Mucosa of descending colon (tissue), 3 donors: Measurements from ENCODE around the gene SAPCD1. TPM values are rescaled to one million over a fixed set of nuclear protein-coding genes. Genes with fewer than 3 reads are reported as not detected.

Experiments used
- ATAC-seq: fragments of 200-7000 bp; cut with Tn5 transposase; one replicate; pipeline ENCODE4 v1.9.1; 2020; ENCODE audit warnings: mild to moderate bottlenecking, moderate library complexity
- DNase-seq, 3 donors: peaks; one replicate each; pipeline ENCODE4 v3.0.0-alpha.2; 2020
- H3K36me3 ChIP-seq: fragments of 200-600 bp; one replicate; pipeline ENCODE4 v1.8.0; 2021; ENCODE audit warnings: low read depth, mild to moderate bottlenecking
- H3K4me1 ChIP-seq: fragments of 200-600 bp; one replicate; pipeline ENCODE4 v1.8.0; 2021; ENCODE audit warnings: low read depth, mild to moderate bottlenecking
- H3K4me3 ChIP-seq: fragments of 200-600 bp; one replicate; pipeline ENCODE4 v1.8.0; 2021; ENCODE audit warnings: mild to moderate bottlenecking
- H3K9me3 ChIP-seq: fragments of 200-600 bp; one replicate; pipeline ENCODE4 v1.8.0; 2021; ENCODE audit warnings: mild to moderate bottlenecking
- intact Hi-C, 2 donors: fragments of 100-400 bp; cut with DNase I in 1 of 2; cut with micrococcal nuclease in 1 of 2; formaldehyde crosslinking; loops; one replicate each; pipeline versions ENCODE4 v1.11.0 to v1.11.1; 2022; cut with DNase I, micrococcal nuclease
- long read RNA-seq, 2 donors: library from polyadenylated mRNA; unstranded; transcript quantifications; one replicate each; pipeline ENCODE4 v2.0.0, GENCODE V29; 2019 to 2021
- total RNA-seq, 3 donors: library from RNA; stranded (reverse); fragmentation: NEBNext Ultra II Directional in 2 of 3; extraction: Animal tissue kit (Norgen Biotek cat#: 25700) in 2 of 3; gene quantifications; one replicate each; pipeline versions ENCODE4 v1.2.1 to v1.2.4, GENCODE V29; 2021 to 2023
- TF ChIP-seq, protein P1 (sequence below): fragments of 200-600 bp; IDR thresholded peaks from one replicate; pipeline ENCODE4 v1.8.0; 2022; ENCODE audit warnings: antibody characterized with exemption, mild to moderate bottlenecking
- donor health status: DM: no; HTN: no; CAD: no; lungs with moderate emphysema.
- donor health status: DM: no; HTN: no; CAD: no.
- donor health status: DM: no; HTN: yes; CAD: no.

Gene SAPCD1
- total RNA-seq = 1 to 10 TPM; 2.5 to 9.6 (median 4.3) TPM
- long read RNA-seq, donor 1 = 0 reads
- long read RNA-seq, donor 2 = 0 reads

DNA sequence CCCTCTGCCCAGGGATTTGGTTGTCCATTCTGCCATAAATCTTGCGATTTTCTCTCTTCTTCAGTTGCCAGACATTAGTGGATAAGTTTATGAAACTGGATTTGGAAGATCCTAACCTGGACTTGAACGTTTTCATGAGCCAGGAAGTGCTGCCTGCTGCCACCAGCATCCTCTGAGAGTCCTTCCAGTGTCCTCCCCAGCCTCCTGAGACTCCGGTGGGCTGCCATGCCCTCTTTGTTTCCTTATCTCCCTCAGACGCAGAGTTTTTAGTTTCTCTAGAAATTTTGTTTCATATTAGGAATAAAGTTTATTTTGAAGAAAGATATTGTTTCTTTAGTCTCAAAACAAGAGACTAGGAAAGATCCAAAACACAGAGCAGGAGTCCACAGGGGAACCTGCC lies at the start of gene SAPCD1:
SAPCD1 (plus strand) TSS at position 301 of the 400 bp plus-strand sequence. CDS start 399 bp downstream, outside the sequence.
- Histone ChIP-seq H3K4me3 (no peak within 1 kb of the TSS), H3K36me3 (no peaks in the 10 kb centered on the region), H3K4me1 (no peaks in the 10 kb centered on the region), H3K9me3 (no peaks in the 10 kb centered on the region)
- ATAC-seq = no peak
- no peak for DNase-seq
- TF ChIP-seq, protein P1, sequence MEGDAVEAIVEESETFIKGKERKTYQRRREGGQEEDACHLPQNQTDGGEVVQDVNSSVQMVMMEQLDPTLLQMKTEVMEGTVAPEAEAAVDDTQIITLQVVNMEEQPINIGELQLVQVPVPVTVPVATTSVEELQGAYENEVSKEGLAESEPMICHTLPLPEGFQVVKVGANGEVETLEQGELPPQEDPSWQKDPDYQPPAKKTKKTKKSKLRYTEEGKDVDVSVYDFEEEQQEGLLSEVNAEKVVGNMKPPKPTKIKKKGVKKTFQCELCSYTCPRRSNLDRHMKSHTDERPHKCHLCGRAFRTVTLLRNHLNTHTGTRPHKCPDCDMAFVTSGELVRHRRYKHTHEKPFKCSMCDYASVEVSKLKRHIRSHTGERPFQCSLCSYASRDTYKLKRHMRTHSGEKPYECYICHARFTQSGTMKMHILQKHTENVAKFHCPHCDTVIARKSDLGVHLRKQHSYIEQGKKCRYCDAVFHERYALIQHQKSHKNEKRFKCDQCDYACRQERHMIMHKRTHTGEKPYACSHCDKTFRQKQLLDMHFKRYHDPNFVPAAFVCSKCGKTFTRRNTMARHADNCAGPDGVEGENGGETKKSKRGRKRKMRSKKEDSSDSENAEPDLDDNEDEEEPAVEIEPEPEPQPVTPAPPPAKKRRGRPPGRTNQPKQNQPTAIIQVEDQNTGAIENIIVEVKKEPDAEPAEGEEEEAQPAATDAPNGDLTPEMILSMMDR = no peak
- intact Hi-C loops = no loop called here

DNA sequence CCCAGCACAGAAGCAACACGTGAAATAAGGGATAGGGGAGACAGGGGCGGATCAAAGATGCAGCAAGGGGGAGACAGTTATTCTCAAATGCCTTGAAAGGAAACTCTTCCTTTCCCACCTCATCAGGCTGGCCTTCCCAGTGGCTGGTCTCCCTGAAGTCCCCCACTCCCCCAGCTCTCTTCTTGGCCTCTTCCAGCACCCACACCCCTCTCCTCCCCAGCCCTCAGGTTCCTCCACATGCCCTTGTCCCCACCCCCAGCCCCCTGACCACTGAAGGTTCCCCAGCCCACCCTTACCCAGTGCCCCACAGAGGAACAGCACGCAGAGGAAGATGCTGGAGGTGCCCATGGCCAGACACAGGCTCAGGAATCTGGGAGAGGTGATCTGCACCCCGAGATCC lies 49.0 kb upstream of the SAPCD1 start:
- TF ChIP-seq, protein P1 = no peak
- Histone ChIP-seq H3K4me1 (peaks cover 25% of the 10 kb centered on the region), H3K36me3 (no peaks in the 10 kb centered on the region), H3K9me3 (no peaks in the 10 kb centered on the region), H3K4me3 (no peak overlapping the region)
- ATAC-seq (no peak), DNase-seq (no peak)
- intact Hi-C loops = no loop called here

DNA sequence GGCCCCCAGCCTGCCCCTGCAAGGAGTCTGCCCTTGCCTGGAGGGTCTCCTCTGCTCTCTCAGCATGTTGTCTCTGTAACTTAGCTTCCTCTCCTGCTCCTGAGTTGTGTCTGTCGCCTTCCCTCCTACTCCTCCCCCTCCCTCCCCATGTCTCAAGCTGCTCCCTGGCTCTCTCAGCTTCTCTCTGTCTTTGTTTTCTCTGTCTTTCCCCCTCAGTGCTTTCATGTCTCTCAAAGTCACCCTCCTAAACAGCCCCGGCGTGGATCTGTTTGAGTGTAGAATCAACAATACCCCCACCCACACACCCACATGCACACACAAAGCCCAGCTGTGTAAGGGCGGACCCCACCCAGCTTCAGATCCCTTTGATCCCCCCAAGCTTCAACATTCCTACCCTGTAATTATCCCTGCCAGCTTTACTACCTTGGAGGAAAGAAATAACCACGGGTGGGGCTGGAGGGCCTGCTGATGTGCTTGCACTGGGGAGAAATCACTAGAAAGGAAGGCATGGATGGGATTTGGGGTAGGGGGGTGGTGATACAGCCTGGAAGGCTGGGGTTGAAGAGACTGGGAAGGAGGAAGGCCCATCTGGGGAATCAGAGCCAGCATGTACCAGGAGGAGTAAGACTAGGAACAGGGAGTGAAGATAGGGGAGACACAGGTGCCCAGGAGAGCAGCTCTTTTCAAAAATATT lies 48.3 kb upstream of the SAPCD1 start:
- intact Hi-C loops = no loop called here
- no peaks in the 10 kb centered on the region for H3K9me3 ChIP-seq
- DNase-seq (peak in 1 of 3 donors; percentile 44), ATAC-seq (peak; percentile 29)
- TF ChIP-seq, protein P1 = no peak
- H3K36me3 ChIP-seq = no peaks in the 10 kb centered on the region
- peaks cover 32% of the 10 kb centered on the region for H3K4me1 ChIP-seq
- H3K4me3 ChIP-seq = no peak overlapping the region

DNA sequence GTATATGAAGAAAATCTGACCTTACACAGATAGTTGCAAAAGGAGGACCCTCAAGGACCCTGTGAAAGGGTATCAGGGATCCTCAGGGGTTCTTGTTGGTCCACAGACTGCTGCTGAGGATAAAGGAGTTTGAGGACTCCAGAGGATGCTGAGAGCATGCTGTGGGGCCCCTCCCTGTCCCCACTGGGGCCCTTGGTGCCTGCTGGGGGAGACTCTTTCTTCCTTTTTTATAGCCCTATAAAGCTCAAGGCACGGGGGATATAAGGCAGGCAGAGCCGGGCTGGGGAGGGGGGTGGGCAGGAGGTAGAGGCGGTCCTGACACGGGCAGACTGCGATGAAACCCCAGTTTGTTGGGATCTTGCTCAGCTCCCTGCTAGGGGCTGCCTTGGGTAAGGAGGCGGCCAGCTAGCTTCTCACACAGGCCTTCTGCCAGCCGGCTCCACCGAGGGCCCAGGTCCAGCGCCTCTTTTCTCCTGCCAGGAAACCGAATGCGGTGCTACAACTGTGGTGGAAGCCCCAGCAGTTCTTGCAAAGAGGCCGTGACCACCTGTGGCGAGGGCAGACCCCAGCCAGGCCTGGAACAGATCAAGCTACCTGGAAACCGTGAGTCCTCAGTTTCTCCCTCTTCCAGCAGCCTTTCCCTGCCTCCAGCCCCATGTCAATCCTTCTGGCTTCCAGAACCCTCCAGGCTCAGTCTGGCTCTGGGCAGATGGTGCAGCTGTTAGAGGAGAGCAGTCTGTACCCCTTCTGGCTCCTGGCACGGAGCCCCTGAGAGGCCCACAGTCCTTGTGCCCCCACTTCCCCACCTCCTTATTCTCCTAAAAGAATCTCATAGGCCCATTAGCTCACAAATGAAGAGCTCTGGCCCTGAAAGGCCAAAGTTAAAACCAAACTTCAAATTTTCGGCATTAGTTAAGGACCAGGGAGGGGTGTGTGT lies 47.2 kb upstream of the SAPCD1 start, which contains the start of gene LY6G6D:
LY6G6D (plus strand) TSS at position 327 of the 937 bp plus-strand sequence; CDS start at position 335, 8 bp downstream.
- ATAC-seq (no peak), DNase-seq (no peak)
- intact Hi-C loops = no loop called here
- TF ChIP-seq, protein P1 = no peak
- Histone ChIP-seq H3K4me3 (no peak within 1 kb of the TSS), H3K9me3 (no peaks in the 10 kb centered on the region), H3K4me1 (peaks cover 33% of the 10 kb centered on the region), H3K36me3 (no peaks in the 10 kb centered on the region)

DNA sequence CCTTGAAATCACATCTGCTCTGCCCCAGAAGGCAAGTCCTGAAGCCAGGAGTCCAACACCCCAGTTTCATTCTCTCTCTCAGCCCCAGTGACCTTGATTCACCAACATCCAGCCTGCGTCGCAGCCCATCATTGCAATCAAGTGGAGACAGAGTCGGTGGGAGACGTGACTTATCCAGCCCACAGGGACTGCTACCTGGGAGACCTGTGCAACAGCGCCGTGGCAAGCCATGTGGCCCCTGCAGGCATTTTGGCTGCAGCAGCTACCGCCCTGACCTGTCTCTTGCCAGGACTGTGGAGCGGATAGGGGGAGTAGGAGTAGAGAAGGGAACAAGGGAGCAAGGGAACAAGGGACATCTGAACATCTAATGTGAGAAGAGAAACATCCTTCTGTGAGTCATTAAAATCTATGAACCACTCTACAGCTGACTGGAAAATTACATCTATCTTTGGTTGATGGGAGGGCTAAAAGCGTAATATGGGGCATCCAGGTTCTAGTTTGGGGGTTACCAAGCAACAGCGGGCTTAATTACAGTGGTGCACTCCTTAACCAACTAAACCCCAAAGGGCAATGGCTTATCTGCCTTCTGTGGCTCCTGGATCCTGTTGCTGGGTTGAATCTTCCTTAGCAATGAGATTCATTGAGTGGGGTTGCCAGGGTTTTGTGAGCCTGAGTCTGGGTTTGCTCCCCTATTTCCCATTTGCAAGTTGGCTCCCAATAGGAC lies 44.8 kb upstream of the SAPCD1 start:
- DNase-seq (no peak), ATAC-seq (no peak)
- Histone ChIP-seq H3K36me3 (no peaks in the 10 kb centered on the region), H3K4me1 (peaks cover 25% of the 10 kb centered on the region), H3K9me3 (no peaks in the 10 kb centered on the region), H3K4me3 (no peak overlapping the region)
- intact Hi-C loops = no loop called here
- TF ChIP-seq, protein P1 = no peak
